Measurements from ENCODE around the gene EGLN3. TPM values are rescaled to one million over a fixed set of nuclear protein-coding genes. Genes with fewer than 3 reads are reported as not detected.

The EGLN3 gene
- polyA plus RNA-seq, 6 donors from 2014 or later = 0.16 to 1.4 (median 0.77) TPM; not detected in 1

DNA sequence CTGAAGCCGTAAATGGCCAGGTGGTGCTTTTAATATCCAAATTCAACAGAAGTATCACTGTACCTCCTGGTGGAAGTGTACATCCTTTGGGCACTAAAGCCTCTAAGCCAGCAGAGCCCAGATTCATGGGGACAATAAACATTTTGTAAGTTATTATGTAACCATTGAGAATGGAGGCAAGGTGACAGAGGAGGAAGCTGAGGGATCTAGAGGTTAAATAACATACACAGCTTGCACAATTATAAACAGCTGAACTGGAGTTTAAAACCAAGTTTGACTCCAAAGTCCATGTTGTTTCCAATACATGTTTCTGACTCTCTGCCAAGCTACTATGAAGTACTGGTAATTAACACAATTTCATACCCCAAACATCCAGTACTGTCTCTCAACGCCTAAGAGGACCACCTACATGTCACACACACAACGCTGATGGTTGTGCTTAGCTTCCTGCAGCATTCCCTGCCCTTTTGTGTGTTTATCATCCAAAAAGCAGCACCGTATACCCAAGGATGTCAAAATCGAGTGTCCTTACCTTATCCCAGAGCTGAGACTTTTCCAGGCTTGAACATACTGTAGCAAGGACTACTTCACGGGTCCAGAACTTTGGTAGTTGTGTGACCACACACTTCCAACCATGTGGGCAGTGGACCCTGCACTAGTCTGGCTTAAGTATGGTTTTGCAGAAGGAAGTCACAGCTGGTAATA is 41.3 kb downstream of the EGLN3 start:
- no peak for DNase-seq
- Mint-ChIP-seq H3K27ac (no peak overlapping the region), H3K27me3 (no peaks in the 10 kb centered on the region), H3K4me3 (no peak overlapping the region), H3K4me1 (no peaks in the 10 kb centered on the region), H3K36me3 (no peaks in the 10 kb centered on the region), H3K9me3 (peaks cover 0 to 3% (median 0%) of the 10 kb centered on the region in 7 donors)
- ATAC-seq (ENCODE audit: low read depth in 2 of 2) = no peak

DNA sequence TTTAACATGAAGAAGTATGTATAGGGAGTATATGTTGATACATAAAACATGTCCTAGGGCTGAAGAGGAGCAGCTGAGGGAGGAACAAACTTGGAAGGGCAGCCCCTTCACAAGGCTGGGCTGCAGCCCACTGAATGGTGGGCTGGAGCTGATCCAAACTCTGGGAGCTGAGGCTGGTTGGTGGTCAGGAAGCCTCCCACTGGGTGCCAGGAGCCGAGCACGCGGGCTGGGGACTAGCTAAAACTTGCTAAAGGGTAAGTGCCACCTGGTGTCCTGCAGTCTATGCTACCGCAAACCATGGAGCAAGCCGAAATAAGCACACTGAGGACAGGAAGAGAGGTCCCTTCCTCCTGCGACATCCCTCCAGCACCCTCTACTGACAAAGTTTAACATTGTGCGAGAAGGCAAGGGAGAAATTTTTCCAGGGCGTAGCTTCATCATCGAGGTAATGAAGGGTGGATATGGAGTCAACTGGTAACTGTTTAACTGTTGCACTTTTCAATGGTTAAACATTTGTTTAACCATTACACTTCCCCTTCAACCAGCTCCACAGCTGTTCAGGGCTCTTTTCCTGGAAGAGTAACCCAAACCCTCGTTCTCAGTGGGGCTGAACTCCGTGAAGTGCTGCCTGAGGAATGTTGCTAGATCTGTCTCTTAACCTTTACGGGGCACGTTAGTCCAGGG is 42.2 kb downstream of the EGLN3 start:
- H3K27me3 Mint-ChIP-seq = no peaks in the 10 kb centered on the region
- no peaks in the 10 kb centered on the region for H3K36me3 Mint-ChIP-seq
- no peak overlapping the region for H3K27ac Mint-ChIP-seq
- no peak overlapping the region for H3K4me3 Mint-ChIP-seq
- H3K9me3 Mint-ChIP-seq = peaks cover 0 to 3% (median 0%) of the 10 kb centered on the region in 7 donors
- no peak for DNase-seq
- H3K4me1 Mint-ChIP-seq = no peaks in the 10 kb centered on the region
- no peak for ATAC-seq (ENCODE audit: low read depth in 2 of 2)

DNA sequence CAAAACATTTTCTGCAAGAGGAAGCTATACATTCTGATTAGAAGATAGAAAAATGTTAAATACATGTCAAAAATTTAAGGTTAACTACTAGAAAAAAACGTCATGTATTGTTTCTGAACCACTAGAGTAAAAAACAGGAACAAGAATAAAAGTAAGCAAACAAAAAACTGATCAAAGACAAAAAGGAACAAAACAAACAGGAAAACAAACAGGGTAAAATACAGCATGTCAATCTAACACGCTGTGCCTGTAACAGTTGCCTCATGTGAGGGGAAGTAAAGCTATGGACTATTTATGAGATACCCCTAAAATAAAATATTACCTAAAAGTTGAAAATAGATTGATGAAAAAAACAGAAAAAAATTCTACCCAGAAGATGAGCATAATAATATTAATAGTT is 43.9 kb downstream of the EGLN3 start:
- H3K27me3 Mint-ChIP-seq = peaks cover 0 to 6% (median 0%) of the 10 kb centered on the region in 3 donors
- no peaks in the 10 kb centered on the region for H3K36me3 Mint-ChIP-seq
- no peak overlapping the region for H3K4me3 Mint-ChIP-seq
- H3K4me1 Mint-ChIP-seq = no peaks in the 10 kb centered on the region
- peaks cover 0 to 3% (median 0%) of the 10 kb centered on the region in 7 donors for H3K9me3 Mint-ChIP-seq
- no peak for DNase-seq
- no peak for ATAC-seq (ENCODE audit: low read depth in 2 of 2)
- no peak overlapping the region for H3K27ac Mint-ChIP-seq

DNA sequence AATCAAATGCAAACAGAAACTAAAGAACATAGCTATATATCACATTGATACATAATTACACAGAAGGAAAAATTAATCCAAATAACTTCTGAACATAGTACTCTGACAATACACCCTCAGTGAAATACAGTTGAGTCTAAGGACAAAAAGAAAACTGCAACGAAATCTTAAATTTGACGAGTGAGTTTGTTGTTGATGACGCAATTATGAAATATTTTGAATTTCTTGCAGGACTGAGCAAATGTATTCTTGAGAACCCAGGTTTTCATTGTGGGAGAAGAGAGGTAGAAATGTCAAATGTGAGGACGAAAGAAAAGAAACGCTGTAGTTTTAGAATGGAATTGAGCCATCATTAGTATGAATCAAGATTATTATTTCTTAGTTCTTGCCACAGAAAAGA is 46.3 kb downstream of the EGLN3 start:
- DNase-seq (no peak), ATAC-seq (ENCODE audit: low read depth in 2 of 2) (no peak)
- Mint-ChIP-seq H3K4me1 (no peaks in the 10 kb centered on the region), H3K27ac (no peak overlapping the region), H3K9me3 (peaks cover 0 to 3% (median 0%) of the 10 kb centered on the region in 7 donors), H3K36me3 (no peaks in the 10 kb centered on the region), H3K27me3 (peaks cover 0 to 6% (median 0%) of the 10 kb centered on the region in 3 donors), H3K4me3 (no peak overlapping the region)

DNA sequence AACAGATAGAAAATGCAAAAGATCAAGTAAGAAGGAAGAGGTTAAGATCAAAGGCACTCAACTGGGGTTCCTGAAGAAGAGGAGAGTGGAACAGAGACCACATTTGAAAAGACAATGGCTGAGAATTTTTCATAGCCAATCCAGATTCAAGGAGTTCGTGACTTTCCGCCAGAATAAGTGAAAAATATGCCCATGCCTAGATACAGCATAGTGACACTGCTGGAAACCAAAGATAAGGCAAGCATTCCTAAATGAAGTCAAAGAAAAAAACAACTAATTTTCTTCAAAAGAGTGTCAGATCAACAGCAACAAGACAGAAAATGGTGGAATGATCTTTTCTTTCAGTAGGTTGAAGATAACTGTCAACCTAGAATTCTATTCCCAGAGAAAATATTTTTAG is 47.5 kb downstream of the EGLN3 start:
- DNase-seq (no peak), ATAC-seq (ENCODE audit: low read depth in 2 of 2) (no peak)
- Mint-ChIP-seq H3K36me3 (no peaks in the 10 kb centered on the region), H3K4me1 (no peaks in the 10 kb centered on the region), H3K9me3 (peaks cover 0 to 2% (median 0%) of the 10 kb centered on the region in 7 donors), H3K4me3 (no peak overlapping the region), H3K27me3 (peaks cover 0 to 6% (median 0%) of the 10 kb centered on the region in 3 donors), H3K27ac (no peak overlapping the region)

DNA sequence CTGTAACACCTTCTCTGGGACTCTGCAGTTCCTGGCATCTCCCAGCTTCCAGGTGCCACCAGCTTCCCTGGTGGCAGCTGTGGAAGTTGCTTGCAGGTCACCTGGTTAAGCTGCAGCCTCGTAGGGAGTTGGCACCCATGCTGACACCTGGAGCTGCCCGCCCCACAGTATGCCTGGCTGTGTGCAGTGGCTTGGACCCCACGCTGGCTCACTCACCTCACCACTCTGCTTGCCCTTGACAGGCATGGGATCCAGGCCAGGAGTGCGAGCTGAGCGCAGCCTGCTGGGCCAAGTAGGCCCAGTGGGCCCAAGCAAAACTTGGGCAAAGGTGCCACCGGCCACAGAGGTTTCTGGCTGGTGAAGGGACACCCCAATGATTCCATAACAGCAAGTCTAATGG is 48.5 kb downstream of the EGLN3 start:
- Mint-ChIP-seq H3K4me1 (no peaks in the 10 kb centered on the region), H3K4me3 (no peak overlapping the region), H3K9me3 (peaks cover 0 to 2% (median 0%) of the 10 kb centered on the region in 7 donors), H3K27me3 (peaks cover 0 to 6% (median 0%) of the 10 kb centered on the region in 3 donors), H3K36me3 (no peaks in the 10 kb centered on the region), H3K27ac (no peak overlapping the region)
- ATAC-seq (ENCODE audit: low read depth in 2 of 2) (no peak), DNase-seq (no peak)

DNA sequence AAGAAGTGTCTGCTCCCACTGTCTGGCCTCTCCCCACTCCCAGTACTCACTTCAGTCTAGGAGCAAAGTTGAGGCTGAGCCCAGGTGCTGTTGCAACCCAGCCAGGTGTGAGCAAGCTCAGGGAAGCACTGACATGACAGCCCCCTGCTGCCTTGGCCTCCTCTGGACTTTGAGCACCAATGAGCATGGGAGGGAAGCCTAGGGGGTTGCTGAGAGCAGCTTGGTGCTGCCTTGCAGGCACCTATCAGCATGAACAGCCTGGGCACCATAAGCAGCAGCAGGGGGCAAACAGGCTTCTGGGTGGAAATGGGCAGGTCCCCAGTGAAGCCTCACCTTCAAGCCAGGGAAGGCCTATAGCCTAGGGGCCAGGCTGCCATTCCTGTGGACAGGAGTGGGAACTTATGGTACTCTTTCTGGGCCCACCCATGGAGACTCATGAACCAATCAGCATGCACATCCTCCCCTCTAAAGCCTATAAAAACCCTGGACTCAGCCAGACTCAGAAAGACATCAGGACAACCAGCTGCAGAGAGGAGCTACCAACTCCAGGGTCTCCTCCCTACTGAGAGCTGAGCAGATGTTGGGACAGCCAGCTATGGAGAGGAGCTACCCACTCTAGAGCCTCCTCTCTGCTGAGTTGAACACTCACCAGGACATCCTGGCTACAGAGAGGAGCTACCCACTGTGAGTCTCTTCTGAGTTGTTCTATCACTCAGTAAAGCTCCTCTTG is 49.3 kb downstream of the EGLN3 start:
- H3K36me3 Mint-ChIP-seq = no peaks in the 10 kb centered on the region
- H3K27ac Mint-ChIP-seq = no peak overlapping the region
- ATAC-seq (ENCODE audit: low read depth in 2 of 2) (no peak), DNase-seq (no peak)
- no peak overlapping the region for H3K4me3 Mint-ChIP-seq
- H3K9me3 Mint-ChIP-seq = peaks cover 0 to 2% (median 0%) of the 10 kb centered on the region in 7 donors
- no peaks in the 10 kb centered on the region for H3K4me1 Mint-ChIP-seq
- peaks cover 0 to 6% (median 0%) of the 10 kb centered on the region in 3 donors for H3K27me3 Mint-ChIP-seq

DNA sequence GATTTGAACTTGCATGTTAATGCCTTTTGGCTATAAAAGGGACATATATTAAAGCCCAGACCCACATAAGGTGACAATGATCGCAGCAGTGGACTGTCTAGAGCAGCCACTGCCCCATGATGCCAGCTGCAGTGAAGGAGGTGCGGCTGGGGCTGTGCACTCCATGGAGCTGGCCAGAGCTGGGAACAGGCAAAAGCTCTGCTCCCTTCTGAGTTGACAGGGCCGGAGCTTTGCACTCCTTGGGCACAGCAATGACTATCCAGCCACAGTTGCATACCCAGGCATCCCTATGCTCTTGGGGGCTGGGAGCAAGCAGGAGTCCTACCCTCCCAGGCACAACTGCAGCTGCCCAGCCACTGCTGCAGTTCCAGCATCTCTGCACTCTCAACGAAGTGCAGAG is 50.2 kb downstream of the EGLN3 start:
- no peaks in the 10 kb centered on the region for H3K36me3 Mint-ChIP-seq
- peaks cover 0 to 2% (median under 1%) of the 10 kb centered on the region in 7 donors for H3K9me3 Mint-ChIP-seq
- H3K27me3 Mint-ChIP-seq = peaks cover 0 to 6% (median 0%) of the 10 kb centered on the region in 3 donors
- no peak for DNase-seq
- no peak for ATAC-seq (ENCODE audit: low read depth in 2 of 2)
- no peaks in the 10 kb centered on the region for H3K4me1 Mint-ChIP-seq
- no peak overlapping the region for H3K4me3 Mint-ChIP-seq
- no peak overlapping the region for H3K27ac Mint-ChIP-seq

DNA sequence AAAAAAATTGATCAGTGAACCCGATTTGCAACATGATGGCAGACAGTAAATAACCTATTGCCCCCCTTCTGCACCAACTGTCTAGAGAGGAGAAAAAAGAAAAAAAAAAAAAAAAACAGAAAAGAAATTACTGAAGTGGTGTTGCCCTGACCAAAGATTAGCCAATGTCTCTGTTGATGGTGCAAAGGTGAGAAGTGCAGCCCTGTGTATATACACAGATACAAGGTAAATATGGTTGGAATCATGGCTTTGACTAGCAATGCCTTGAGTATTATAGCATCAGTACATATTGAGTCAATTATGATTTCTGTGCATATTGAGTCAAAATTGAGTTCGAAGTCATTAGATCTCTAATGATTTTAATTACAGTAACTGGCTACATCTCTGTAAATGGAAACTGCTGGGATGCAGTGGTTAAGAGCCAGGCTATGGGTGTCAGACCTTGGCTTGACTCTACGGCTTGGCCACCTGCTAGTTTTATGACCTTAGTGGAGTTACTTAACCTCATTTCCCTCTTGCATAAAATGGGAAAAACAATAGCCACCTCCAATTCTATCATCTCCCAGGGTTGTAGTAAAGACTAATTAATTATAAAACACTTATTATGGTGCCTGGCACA is 51.0 kb downstream of the EGLN3 start:
- ATAC-seq (ENCODE audit: low read depth in 2 of 2) (no peak), DNase-seq (no peak)
- H3K36me3 Mint-ChIP-seq = no peaks in the 10 kb centered on the region
- no peak overlapping the region for H3K27ac Mint-ChIP-seq
- peaks cover 0 to 9% (median 5%) of the 10 kb centered on the region in 7 donors for H3K9me3 Mint-ChIP-seq
- H3K4me1 Mint-ChIP-seq = no peaks in the 10 kb centered on the region
- peaks cover 0 to 6% (median 0%) of the 10 kb centered on the region in 3 donors for H3K27me3 Mint-ChIP-seq
- no peak overlapping the region for H3K4me3 Mint-ChIP-seq

DNA sequence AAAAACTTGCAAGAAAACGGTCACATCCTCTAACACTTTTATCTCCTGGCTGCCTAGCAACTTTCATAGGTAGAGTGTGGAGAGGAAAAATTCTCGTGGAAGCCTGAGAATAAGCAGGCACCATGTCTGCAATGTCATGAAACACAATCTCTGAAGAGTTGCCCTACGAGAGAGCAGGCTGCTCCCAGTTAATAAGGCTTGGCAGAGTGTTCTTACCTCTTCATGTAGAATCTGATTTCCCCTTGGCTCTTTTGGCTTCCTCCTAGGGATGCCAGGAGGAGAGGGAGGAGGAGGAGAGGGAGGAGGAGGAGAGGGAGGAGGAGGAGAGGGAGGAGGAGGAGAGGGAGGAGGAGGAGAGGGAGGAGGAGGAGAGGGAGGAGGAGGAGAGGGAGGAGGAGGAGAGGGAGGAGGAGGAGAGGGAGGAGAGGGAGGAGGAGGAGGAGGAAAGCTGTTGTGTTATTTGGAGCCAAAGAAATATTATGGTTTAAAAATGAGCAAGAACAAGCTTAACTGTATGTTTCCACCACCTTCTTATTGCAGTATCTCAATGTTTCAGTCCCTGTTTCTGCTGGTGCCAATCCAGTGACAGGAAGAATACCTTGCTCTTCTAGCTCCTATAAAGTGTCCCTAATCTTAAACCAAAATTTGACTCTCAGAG is 52.9 kb downstream of the EGLN3 start:
- DNase-seq = no peak
- ATAC-seq (ENCODE audit: low read depth in 2 of 2) = no peak
- H3K4me1 Mint-ChIP-seq = no peaks in the 10 kb centered on the region
- peaks cover 0 to 21% (median 8%) of the 10 kb centered on the region in 7 donors for H3K9me3 Mint-ChIP-seq
- H3K27ac Mint-ChIP-seq = no peak overlapping the region
- peaks cover 0 to 2% (median 2%) of the 10 kb centered on the region in 3 donors for H3K27me3 Mint-ChIP-seq
- no peak overlapping the region for H3K4me3 Mint-ChIP-seq
- no peaks in the 10 kb centered on the region for H3K36me3 Mint-ChIP-seq

DNA sequence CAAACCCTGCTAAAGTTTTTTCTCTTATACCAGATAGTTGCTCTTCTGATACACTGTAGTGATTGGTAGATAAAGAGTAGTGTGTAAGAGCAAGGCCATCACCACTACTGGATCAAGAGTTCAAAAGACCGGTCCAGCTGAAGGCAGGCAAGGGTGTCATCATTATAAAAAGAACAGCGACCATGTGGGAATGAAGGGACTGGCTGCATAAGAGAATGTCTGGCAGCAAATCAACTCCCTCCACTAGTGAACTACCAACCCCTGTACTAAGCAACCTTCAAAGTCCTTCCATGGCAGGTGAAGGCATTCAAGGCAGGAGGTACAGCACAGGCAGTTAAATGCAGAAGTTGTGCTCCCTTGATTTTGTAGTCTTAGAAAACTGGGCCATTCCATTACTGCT is 53.5 kb downstream of the EGLN3 start:
- Mint-ChIP-seq H3K4me1 (no peaks in the 10 kb centered on the region), H3K4me3 (no peak overlapping the region), H3K9me3 (peaks cover 0 to 23% (median 8%) of the 10 kb centered on the region in 7 donors), H3K36me3 (no peaks in the 10 kb centered on the region), H3K27me3 (peaks cover 0 to 4% (median 0%) of the 10 kb centered on the region in 3 donors), H3K27ac (no peak overlapping the region)
- no peak for ATAC-seq (ENCODE audit: low read depth in 2 of 2)
- DNase-seq = no peak

DNA sequence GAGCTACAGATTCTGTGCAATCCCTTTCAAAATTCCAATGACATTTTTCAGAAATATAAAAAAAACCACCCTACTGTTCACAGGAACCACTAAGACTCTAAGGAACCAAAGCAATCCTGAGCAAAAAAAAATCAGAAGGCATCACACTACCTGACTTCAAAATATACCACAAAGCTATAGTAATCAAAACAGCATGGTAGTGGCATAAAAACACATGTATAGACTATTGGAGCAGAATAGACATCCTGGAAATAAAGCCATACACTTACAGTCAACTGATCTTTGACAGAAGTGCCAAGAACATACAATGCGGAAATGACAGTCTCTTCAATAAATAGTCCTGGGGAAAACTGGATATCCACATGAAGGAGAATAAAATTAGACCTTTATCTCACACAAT is 56.5 kb downstream of the EGLN3 start:
- Mint-ChIP-seq H3K27me3 (peaks cover 0 to 4% (median 0%) of the 10 kb centered on the region in 3 donors), H3K4me3 (no peak overlapping the region), H3K36me3 (no peaks in the 10 kb centered on the region), H3K27ac (no peak overlapping the region), H3K4me1 (no peaks in the 10 kb centered on the region), H3K9me3 (peaks cover 7 to 28% (median 13%) of the 10 kb centered on the region in 7 donors)
- DNase-seq = no peak
- ATAC-seq (ENCODE audit: low read depth in 2 of 2) = no peak

DNA sequence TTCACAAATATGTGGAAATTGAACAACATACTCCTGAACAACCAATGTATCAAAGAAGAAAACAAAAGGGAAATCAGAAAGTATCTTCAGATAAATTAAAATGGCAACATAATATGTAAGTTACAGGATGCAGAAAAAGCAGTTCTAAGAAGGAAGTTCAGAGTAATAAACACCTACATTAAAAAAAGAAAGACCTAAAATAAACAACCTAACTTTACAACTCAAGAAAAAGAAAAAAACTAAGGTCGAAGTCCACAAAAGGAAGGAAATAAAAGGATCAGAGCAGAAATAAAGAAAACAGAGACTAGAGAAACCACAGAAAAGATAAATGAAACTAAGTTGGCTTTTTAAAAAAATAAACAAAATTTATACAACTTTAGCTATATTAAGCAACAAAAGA is 59.2 kb downstream of the EGLN3 start:
- Mint-ChIP-seq H3K36me3 (no peaks in the 10 kb centered on the region), H3K9me3 (peaks cover 11 to 39% (median 17%) of the 10 kb centered on the region in 7 donors), H3K27me3 (peaks cover 0 to 8% (median 0%) of the 10 kb centered on the region in 3 donors), H3K27ac (no peak overlapping the region), H3K4me1 (no peaks in the 10 kb centered on the region), H3K4me3 (no peak overlapping the region)
- ATAC-seq (ENCODE audit: low read depth in 2 of 2) (no peak), DNase-seq (no peak)

Measured in naive B cell (primary cell).